CD4-positive, alpha-beta T cell treated with Interleukin-6 for 4 hours (primary cell): ENCODE data around the gene FRMD4A.

Experiments
- DNase-seq: peaks from one replicate; pipeline ENCODE4 v3.0.0-alpha.2; 2020; ENCODE audit warnings: mixed read lengths

The FRMD4A gene

DNA sequence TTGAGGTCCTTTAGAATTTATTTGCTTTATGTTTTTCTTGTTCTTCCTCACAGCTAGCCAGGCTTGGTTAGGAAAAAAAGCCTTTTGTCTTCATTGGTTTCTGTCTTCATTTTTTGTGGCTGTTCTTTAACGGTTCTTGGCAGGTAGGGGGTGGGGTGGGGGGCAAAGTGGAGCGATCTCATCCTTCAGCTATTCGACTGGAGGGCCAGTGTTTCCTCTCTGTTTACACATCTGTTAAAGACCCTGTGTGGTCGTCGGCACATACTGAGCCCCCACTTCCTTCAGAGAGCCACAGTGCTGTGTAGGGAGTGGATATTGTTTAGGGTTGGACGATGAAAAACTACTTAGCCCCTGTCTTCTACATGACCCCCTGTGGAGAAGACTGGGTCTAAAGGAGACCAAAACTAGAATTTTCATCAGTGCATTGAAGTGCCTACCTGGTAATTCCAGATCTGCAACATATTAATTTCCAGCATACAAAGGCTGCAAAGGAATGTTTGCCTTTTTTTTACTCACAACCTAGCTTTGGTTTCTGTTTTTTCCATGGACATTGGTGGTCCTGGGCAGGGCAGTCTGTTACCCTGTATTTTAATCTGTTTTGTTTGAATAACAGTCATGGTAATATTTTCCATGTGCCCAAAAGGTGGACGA is 714.9 kb downstream of the FRMD4A start:
- no peak for DNase-seq

- DNase-seq = no peak
Measured at GRCh38 chr10:13614530-13615332, 716.0 kb downstream of the FRMD4A start.

DNA sequence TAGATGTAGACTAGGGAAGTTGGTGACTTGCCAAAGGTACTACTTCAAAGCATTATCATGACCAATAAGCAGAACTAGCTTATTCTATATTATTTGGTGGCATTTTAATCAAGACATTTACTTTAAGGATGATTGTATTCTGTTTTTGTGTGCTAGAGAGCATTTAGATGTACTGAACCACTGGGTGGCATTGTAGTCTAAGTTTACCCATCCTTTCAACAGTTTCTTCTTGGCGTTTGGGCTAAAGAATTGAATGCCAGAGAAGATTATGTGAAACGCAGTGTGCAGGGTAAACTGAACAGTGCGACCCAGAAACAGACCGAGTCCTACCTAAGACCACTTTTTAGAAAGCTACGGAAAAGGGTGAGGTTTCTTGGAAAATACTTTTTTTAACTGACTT is 717.2 kb downstream of the FRMD4A start:
- DNase-seq = no peak

DNA sequence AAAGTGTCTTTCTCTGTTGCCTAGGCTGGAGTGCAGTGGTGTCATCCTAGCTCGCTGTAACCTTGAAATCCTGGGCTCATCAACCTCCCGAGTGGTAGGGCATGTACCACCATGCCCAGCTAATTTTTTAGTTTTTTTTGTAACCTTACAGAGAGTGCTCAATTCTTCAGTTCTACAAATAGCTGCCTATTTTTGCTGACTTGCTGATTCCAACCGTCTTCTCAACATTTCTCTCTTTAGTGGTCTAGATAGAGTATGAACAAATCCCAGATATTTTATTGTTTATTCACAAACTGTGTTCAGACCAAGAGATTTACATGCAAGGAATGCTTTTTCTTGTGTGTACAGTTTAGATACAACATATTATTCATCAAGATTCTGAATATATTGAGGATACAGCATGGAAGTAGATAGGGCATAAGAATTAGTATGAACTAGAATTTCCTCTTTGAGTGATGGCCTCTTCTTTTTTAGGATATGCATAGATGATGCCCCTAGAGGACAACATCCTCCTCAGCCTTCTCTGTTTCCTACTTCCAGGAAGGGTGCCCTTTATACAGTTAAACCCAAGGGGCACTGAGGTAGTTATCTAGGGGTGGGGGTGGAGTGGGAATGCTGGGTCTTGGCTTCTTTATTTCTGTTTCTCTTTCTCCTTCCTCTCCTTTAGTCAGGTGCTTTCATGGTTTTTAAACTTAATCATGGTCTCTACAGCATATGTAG is 717.9 kb downstream of the FRMD4A start:
- no peak for DNase-seq

GRCh38 chr10:13608246-13608853 is 722.4 kb downstream of the FRMD4A start:
- no peak for DNase-seq

DNA sequence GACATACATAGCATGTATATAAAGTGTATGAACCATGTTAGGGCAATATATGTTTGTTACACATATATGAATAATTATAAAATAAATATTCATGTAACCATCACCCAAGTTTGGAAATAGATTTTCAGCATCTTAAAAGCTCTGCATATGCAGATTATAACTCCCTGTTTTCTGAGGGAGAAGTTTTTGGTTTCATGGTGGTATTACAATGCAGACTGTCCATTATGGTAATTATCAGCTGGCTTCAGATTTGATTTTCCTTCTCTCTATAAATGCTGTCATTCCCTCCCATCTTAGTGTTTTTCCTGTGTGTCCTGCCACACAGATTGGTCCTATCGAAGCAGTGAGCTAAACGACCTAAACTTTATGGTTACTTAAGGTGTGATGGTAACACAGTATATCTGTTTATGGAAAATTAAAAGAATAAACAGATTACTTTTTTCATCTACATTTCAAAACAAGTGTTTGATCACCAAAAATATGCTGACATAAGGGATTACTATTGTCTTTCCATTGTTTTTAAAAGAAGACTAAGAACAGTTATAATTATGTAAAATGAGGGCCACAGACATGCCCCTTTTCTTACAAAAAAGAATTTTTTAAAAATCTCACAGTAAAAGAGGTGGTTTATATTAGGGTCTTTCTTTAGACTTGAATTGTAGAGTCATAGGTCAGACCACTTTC is 726.2 kb downstream of the FRMD4A start:
- DNase-seq = no peak

DNA sequence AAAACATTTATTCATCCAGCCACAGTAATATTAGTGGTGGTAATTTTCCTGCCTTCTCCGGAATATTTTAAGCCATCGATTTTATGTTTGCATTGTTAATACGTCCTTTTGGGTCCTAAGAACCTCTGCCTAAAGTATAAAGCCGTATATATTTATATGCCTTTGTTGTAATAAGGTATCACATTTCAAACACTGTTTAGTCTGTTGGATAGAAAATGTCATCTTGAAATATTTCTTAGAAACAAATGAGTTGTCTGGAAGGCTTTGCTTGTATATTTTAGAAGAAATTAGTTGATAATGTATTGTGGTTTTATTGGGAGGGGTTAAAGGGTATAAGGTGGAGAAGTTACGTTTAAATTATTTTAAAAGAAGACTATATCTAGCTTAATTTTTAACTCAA is 732.8 kb downstream of the FRMD4A start:
- no peak for DNase-seq

- no peak for DNase-seq
Measured at GRCh38 chr10:13594641-13595040, 736.1 kb downstream of the FRMD4A start.
